Activated T-helper 9 cell treated with anti-CD3 and anti-CD28 coated beads, Interleukin-2, amount 50 U/mL, for 16 hours (primary cell): ENCODE data around the gene NKX6-1.

Experiments used
- DNase-seq: peaks from one replicate; pipeline ENCODE4 v3.0.0-alpha.2; 2020; ENCODE audit warnings: low read depth

Gene NKX6-1

GRCh38 chr4:84477738-84478137, 21.4 kb downstream of the NKX6-1 start:
- no peak for DNase-seq

- DNase-seq: no peak
These were observed 25.0 kb downstream of the NKX6-1 start for GRCh38 chr4:84474107-84474506.

- no peak for DNase-seq
These were observed 26.9 kb downstream of the NKX6-1 start for GRCh38 chr4:84472154-84472553.

GRCh38 chr4:84470204-84470785, 28.8 kb downstream of the NKX6-1 start:
- no peak for DNase-seq

- DNase-seq: no peak
These were observed 31.5 kb downstream of the NKX6-1 start for GRCh38 chr4:84467601-84468000.

GRCh38 chr4:84459783-84460182, 39.3 kb downstream of the NKX6-1 start:
- DNase-seq: no peak

- DNase-seq: no peak
These were observed 42.9 kb downstream of the NKX6-1 start for GRCh38 chr4:84456157-84456556.

GRCh38 chr4:84455697-84456096, 43.4 kb downstream of the NKX6-1 start:
- no peak for DNase-seq

- no peak for DNase-seq
These were observed 47.5 kb downstream of the NKX6-1 start for GRCh38 chr4:84451546-84451945.

- DNase-seq: no peak
These were observed 55.6 kb downstream of the NKX6-1 start for GRCh38 chr4:84443523-84443922.

- no peak for DNase-seq
These were observed 56.3 kb downstream of the NKX6-1 start for GRCh38 chr4:84442778-84443177.
